SHP77 treated with DMSO at 0.1 percent for 48 hours (cell line): ENCODE measurements around the gene CHD5.
"Not testable (repeated sequence)": the region's sequence is repeated elsewhere in the genome, so short reads cannot be mapped to it uniquely, and the experiment has no call there.

ENCODE experiments used
- DNase-seq: peaks from one replicate; lab custom pipeline; 2025; lab: John Stamatoyannopoulos, UW

Gene CHD5

GRCh38 chr1:6065093-6065858, 114.8 kb downstream of the CHD5 start:
- no peak for DNase-seq

- not testable (repeated sequence) for DNase-seq
Measured at GRCh38 chr1:6063532-6064053, 116.5 kb downstream of the CHD5 start.

- DNase-seq, result no peak
Measured at GRCh38 chr1:6062670-6063069, 117.5 kb downstream of the CHD5 start.

GRCh38 chr1:6059866-6060265, 120.3 kb downstream of the CHD5 start:
- DNase-seq, result no peak

GRCh38 chr1:6057170-6057845, 122.8 kb downstream of the CHD5 start:
- DNase-seq, result no peak

- DNase-seq, result no peak
Measured at GRCh38 chr1:6056572-6056948, 123.6 kb downstream of the CHD5 start.

- no peak for DNase-seq
Measured at GRCh38 chr1:6054596-6054995, 125.5 kb downstream of the CHD5 start.

GRCh38 chr1:6053206-6053546, 126.9 kb downstream of the CHD5 start:
- DNase-seq, result no peak

GRCh38 chr1:6052543-6053205, 127.4 kb downstream of the CHD5 start:
- DNase-seq, result peak; percentile 35
